ENCODE results near the gene ATP5F1B.
"Not testable (repeated sequence)": the region's sequence is repeated elsewhere in the genome, so short reads cannot be mapped to it uniquely, and the experiment has no call there.

The ATP5F1B gene

GRCh38 chr12:56648023-56648422 is 2.2 kb upstream of the ATP5F1B start:
- not testable (repeated sequence) for DNase-seq (ENCODE audit: low read depth)

GRCh38 chr12:56645201-56645716 is 525 bp downstream of the ATP5F1B start:
- peak; percentile 26 for DNase-seq (ENCODE audit: low read depth)

- peak; percentile 40 for DNase-seq (ENCODE audit: low read depth)
Observed at GRCh38 chr12:56644654-56645053, 1.1 kb downstream of the ATP5F1B start.

GRCh38 chr12:56641219-56641618 is 4.6 kb downstream of the ATP5F1B start:
- no peak for DNase-seq (ENCODE audit: low read depth)

GRCh38 chr12:56637621-56638020 is 8.2 kb downstream of the ATP5F1B start:
- DNase-seq (ENCODE audit: low read depth), result no peak

GRCh38 chr12:56636675-56637540 is 8.9 kb downstream of the ATP5F1B start:
- DNase-seq (ENCODE audit: low read depth), result peak; percentile 100

- DNase-seq (ENCODE audit: low read depth), result peak; percentile 92
Observed at GRCh38 chr12:56635806-56636674, 9.7 kb downstream of the ATP5F1B start.

GRCh38 chr12:56634837-56635791 is 10.7 kb downstream of the ATP5F1B start:
- peak; percentile 92 for DNase-seq (ENCODE audit: low read depth)

- peak; percentile 23 for DNase-seq (ENCODE audit: low read depth)
Observed at GRCh38 chr12:56634242-56634836, 11.4 kb downstream of the ATP5F1B start.

- DNase-seq (ENCODE audit: low read depth), result no peak
Observed at GRCh38 chr12:56633468-56634241, 12.1 kb downstream of the ATP5F1B start.

GRCh38 chr12:56632701-56633467 is 12.9 kb downstream of the ATP5F1B start:
- DNase-seq (ENCODE audit: low read depth), result no peak

GRCh38 chr12:56631790-56632700 is 13.7 kb downstream of the ATP5F1B start:
- DNase-seq (ENCODE audit: low read depth), result peak; percentile 64

- peak; percentile 80 for DNase-seq (ENCODE audit: low read depth)
Observed at GRCh38 chr12:56630180-56630632, 15.6 kb downstream of the ATP5F1B start, which contains the start of gene BAZ2A. Gene BAZ2A, minus strand, starts transcription at chr12:56630326. Its CDS starts 12,796 bp downstream, at chr12:56617530.

- DNase-seq (ENCODE audit: low read depth), result no peak
Observed at GRCh38 chr12:56629459-56630179, 16.2 kb downstream of the ATP5F1B start.

- peak; percentile 80 for DNase-seq (ENCODE audit: low read depth)
Observed at GRCh38 chr12:56628671-56629458, 16.9 kb downstream of the ATP5F1B start.

- DNase-seq (ENCODE audit: low read depth), result no peak
Observed at GRCh38 chr12:56626701-56627100, 19.1 kb downstream of the ATP5F1B start.

- DNase-seq (ENCODE audit: low read depth), result no peak
Observed at GRCh38 chr12:56622535-56622934, 23.2 kb downstream of the ATP5F1B start.
